GM18867 (cell line): Measurements from ENCODE around the gene HNRNPA1L2.
A peak's percentile ranks its signal among the peaks of the same experiment; 100 is the strongest.
"Not testable (repeated sequence)": the region's sequence is repeated elsewhere in the genome, so short reads cannot be mapped to it uniquely, and the experiment has no call there.

Experiments used
- ATAC-seq: cut with Tn5 transposase; IDR thresholded peaks from one replicate; pipeline ENCODE4 v1.9.1; 2021; ENCODE audit warnings: mild to moderate bottlenecking, moderate library complexity; ENCODE audit not compliant: unreplicated experiment

Gene HNRNPA1L2

GRCh38 chr13:52644108-52644507 is 1.9 kb downstream of the HNRNPA1L2 start:
- ATAC-seq: no peak

DNA sequence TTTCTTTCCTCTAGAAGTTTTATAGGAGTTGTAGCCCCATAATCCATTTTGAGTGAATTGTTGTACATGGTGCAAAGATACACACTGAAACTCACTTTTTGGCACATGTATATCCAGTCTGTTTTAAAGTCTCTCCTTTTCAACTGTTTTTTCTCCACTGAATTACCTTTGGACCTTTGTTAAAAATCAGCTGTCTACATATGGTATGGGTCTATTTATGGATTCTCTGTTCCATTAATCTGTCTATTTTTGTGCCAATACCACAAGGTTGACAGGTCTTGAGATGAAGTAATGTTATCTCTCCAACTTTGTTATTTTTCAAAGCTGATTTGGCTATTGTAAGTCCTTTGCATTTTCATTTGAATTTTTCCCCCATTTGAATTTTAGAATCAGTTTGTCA is 4.7 kb downstream of the HNRNPA1L2 start:
- no peak for ATAC-seq

DNA sequence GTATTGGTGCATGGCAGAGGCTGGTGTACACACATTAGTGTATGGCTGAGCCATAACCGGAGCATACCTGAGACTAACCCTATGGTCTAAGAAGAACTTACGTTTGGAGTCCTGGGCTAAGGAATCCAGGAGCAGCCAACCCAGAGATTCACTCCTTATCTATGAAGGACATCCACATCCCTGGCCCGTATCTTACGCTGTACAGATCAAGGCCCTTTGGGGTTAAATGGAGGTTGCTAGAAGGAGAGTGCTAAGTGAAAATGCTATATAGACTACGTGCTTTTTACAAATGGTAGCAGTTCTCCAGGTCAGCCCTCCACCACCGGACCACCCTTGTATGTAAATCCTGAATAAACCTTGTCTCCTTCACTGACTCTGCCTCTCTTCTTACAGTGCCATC is 8.5 kb downstream of the HNRNPA1L2 start:
- ATAC-seq: no peak

GRCh38 chr13:52651897-52652195 is 9.6 kb downstream of the HNRNPA1L2 start:
- ATAC-seq: no peak

GRCh38 chr13:52652196-52652979 is 10.2 kb downstream of the HNRNPA1L2 start, which contains the start of gene SUGT1:
SUGT1 (plus strand) TSS chr13:52652836; CDS start chr13:52652921, 85 bp downstream.
- peak; percentile 96 for ATAC-seq

DNA sequence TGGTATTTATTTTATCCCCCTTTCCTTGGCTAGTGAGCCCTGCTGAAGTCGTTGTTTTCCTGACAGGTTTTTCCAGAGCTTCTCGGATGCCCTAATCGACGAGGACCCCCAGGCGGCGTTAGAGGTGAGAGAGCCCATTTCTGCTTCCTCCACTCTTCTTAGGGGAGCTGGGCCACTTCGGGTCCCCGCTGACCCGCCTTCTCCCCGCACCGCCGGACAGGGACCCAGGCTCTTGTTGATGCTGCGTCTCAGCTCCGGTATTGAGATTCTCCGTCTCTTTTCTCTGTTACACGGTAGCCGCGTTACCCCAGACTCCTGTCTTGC is 10.7 kb downstream of the HNRNPA1L2 start:
- peak; percentile 37 for ATAC-seq

DNA sequence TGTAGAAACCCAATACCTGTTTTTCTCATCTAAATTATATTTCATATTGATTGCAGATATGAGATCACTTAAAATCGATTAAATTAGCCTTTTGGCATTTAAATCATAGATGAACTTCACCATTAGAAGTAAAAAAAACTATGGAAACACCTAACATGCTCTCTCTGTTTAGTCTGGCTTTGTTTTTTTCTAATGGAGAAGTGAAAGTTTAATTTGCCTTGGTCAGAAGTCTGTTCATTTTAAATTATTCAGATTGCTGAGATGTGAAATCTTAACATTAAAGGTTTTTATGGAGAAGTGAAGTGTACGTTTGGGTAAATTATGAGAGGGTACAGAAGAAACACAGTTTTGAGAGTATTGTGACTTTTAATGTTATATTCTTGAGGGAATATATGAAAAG is 17.1 kb downstream of the HNRNPA1L2 start:
- ATAC-seq: no peak

GRCh38 chr13:52664272-52664671 is 22.0 kb downstream of the HNRNPA1L2 start:
- no peak for ATAC-seq

DNA sequence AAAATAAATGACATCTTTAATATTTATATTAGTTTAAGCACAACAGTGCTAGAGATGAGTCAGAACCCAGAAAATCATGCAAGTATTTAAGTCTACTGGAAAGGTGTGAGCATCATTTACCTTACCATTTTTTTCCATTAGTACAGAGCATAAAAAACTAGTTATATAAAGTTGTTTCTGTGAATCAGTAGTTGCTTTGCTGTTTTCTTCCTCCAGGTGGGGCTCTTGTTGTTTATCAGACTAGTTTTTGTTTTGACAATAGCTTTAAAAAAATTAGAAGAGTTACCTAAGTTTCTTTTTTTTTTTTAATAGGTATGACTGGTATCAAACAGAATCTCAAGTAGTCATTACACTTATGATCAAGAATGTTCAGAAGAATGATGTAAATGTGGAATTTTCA is 23.1 kb downstream of the HNRNPA1L2 start:
- ATAC-seq: no peak

DNA sequence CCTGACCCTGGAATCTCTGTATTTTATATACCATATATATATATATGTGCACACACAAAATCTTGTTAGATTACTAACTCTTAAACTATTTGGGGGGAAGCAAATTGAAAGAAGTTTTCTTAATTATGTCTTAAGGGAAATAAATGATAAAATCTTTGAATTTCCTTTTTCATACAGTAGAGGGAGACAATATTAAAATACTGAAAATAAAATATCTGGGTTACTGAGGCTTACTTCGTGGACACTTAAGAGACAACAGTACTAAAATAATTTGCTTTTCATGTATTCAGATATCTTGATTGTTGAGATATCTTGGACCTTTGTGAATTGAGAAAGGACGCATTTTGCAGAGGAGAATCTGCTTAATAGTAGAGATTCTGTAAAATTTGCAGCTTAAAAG is 27.4 kb downstream of the HNRNPA1L2 start:
- ATAC-seq: no peak

GRCh38 chr13:52670726-52671125 is 28.5 kb downstream of the HNRNPA1L2 start:
- no peak for ATAC-seq

GRCh38 chr13:52673465-52673864 is 31.2 kb downstream of the HNRNPA1L2 start:
- ATAC-seq: no peak

DNA sequence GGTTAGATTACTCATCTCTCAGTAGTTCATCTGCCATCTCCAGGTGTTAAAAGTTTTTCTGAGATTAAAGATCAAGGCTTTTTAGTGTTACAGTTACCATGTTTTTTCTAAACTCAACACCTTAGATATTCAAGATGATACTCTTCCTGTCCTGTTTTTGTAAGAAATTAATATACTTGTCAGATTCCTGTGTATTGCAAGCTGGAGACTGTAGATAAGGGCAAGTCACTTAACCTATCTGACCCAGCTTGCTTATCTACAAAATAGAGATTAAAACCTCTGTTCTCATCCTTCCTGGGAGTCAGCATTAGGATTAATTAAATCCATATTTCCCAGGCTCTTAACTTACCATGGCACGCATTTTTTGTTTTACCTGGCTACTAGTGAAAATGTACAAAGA is 35.6 kb downstream of the HNRNPA1L2 start:
- ATAC-seq: no peak

DNA sequence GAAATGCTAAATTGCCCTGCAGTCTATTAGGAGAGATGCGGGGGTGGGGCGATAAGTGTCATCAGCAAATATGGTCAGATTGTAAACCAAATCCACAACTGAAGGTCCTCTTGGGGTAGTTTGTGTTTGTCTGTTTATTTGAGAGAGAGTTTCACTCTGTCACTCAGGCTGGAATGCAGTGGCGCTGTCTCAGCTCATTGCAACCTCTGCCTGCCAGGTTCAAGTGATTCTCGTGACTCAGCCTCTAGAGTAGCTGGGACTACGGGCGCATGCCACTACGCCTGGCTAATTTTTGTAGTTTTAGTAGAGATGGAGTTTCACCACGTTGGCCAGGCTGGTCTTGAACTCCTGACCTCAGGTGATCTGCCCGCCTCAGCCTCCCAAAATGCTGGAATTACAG is 43.6 kb downstream of the HNRNPA1L2 start:
- not testable (repeated sequence) for ATAC-seq

DNA sequence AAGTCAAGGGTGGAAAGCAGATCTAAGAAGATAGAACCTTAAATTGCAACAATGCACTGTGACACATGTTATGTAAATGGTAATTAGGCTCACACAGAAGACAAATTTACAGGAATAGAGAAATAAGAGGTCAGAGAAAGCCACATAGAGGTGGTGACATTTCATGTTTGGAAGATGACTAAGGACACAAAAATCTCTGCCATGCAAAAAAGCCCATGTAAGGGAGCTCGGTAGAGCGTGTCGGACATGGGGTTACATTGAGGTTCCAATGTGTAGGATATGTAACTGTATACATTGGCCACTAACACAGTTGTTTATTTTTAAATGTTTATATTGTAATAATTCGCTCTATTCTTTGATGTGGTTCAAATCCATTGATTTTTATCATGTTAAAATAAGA is 44.1 kb downstream of the HNRNPA1L2 start:
- no peak for ATAC-seq
